ENCODE measurements around the gene RPAIN.

- TF ChIP-seq EZH2 (IDR thresholded peaks at IDR 0.05) (no peak), CTCF (IDR thresholded peaks at IDR 0.05) (no peak)
Observed at GRCh38 chr17:5391678-5392077, 28.3 kb upstream of the RPAIN start.

All from neural progenitor cell (in vitro differentiated cells).